Peyer's patch (tissue), 4 donors: ENCODE results near the gene APC2. TPM values are rescaled to one million over a fixed set of nuclear protein-coding genes. Genes with fewer than 3 reads are reported as not detected.

ENCODE experiments used
- DNase-seq, 3 donors: peaks; one replicate each; pipeline ENCODE4 v3.0.0-alpha.2; 2017 to 2019
- H3K27ac ChIP-seq, 4 donors: fragments of 200-600 bp; sonication (generic); one replicate each; pipeline ENCODE4 v1.5.1; 2016 to 2019
- H3K27me3 ChIP-seq, 2 donors: fragments of 200-600 bp; sonication (generic); one replicate each; pipeline ENCODE4 v1.5.1; 2019
- H3K36me3 ChIP-seq, 3 donors: fragments of 200-600 bp; sonication (generic); one replicate each; pipeline ENCODE4 v1.5.1; 2016 to 2019
- H3K4me1 ChIP-seq, 4 donors: fragments of 200-600 bp; sonication (generic); one replicate each; pipeline ENCODE4 v1.5.1; 2016 to 2019
- H3K4me3 ChIP-seq, 4 donors: fragments of 200-600 bp; sonication (generic); 1 replicate in 3 of 4; 2 replicates in 1 of 4; pipeline ENCODE4 v1.5.1; 2016 to 2019; ENCODE audit warnings: mild to moderate bottlenecking in 1 of 4
- H3K9me3 ChIP-seq, 4 donors: fragments of 200-600 bp; sonication (generic); one replicate each; pipeline ENCODE4 v1.5.1; 2016 to 2019; ENCODE audit warnings: mild to moderate bottlenecking in 1 of 4
- CTCF ChIP-seq, 6 experiments: fragments of 450-650 bp in 4 of 6; fragments of 200-600 bp in 2 of 6; sonication (generic) in 1 of 6; IDR thresholded peaks; one replicate each; pipeline ENCODE4 v1.5.1; 2017 to 2019; ENCODE audit warnings: antibody characterized with exemption in 6 of 6, mild to moderate bottlenecking in 3 of 6, moderate library complexity in 1 of 6
- POLR2A ChIP-seq, 2 donors: fragments of 450-650 bp; IDR thresholded peaks; one replicate each; pipeline ENCODE4 v1.5.1; 2017; ENCODE audit warnings: antibody characterized with exemption in 2 of 2, mild to moderate bottlenecking in 2 of 2, moderate library complexity in 2 of 2
- total RNA-seq, 4 donors: library from RNA; depleted of rRNA; stranded (reverse); fragments of >200 nt; gene quantifications; one replicate each; pipeline ENCODE4 v1.1.0, GENCODE V29; 2016

Gene APC2
- total RNA-seq, 4 donors from 2014 or later, result 0.18 to 0.76 (median 0.27) TPM; not detected in 1

GRCh38 chr19:1478934-1479707 is 29.2 kb downstream of the APC2 start, which contains the start of gene C19orf25:
Gene C19orf25, minus strand, starts transcription at chr19:1479215. Its CDS starts 312 bp downstream, at chr19:1478903.
- H3K36me3 ChIP-seq, result peaks cover 0 to 22% (median 0%) of the 10 kb centered on the region in 3 donors
- H3K27me3 ChIP-seq, result no peaks in the 10 kb centered on the region
- peak within 1 kb of the TSS; percentile 74 to 85 (median 82) for H3K27ac ChIP-seq
- H3K9me3 ChIP-seq, result no peaks in the 10 kb centered on the region
- H3K4me3 ChIP-seq, result peak within 1 kb of the TSS; percentile 63 to 99 (median 81)
- DNase-seq, result peak; percentile 94 to 97 (median 97)
- TF ChIP-seq POLR2A (IDR thresholded peaks at IDR 0.05), result peak; percentile 57 to 68
- TF ChIP-seq CTCF (IDR thresholded peaks at IDR 0.05), result peak in 2 of 6 experiments; percentile 12 to 23
- peaks cover 0 to 16% (median 14%) of the 10 kb centered on the region in 4 donors for H3K4me1 ChIP-seq

- no peak for TF ChIP-seq CTCF (IDR thresholded peaks at IDR 0.05)
- TF ChIP-seq POLR2A (IDR thresholded peaks at IDR 0.05), result no peak
- DNase-seq, result no peak
- Histone ChIP-seq H3K27ac (no peak overlapping the region), H3K36me3 (peaks cover 0 to 6% (median 0%) of the 10 kb centered on the region in 3 donors), H3K9me3 (no peaks in the 10 kb centered on the region), H3K27me3 (no peaks in the 10 kb centered on the region), H3K4me3 (no peak overlapping the region), H3K4me1 (peaks cover 0 to 16% (median 14%) of the 10 kb centered on the region in 4 donors)
Measured at GRCh38 chr19:1481224-1481892, 31.4 kb downstream of the APC2 start.

GRCh38 chr19:1481893-1482360 is 32.0 kb downstream of the APC2 start:
- Histone ChIP-seq H3K4me3 (no peak overlapping the region), H3K36me3 (peaks cover 0 to 2% (median 0%) of the 10 kb centered on the region in 3 donors), H3K27ac (no peak overlapping the region), H3K27me3 (no peaks in the 10 kb centered on the region), H3K4me1 (peaks cover 0 to 15% (median 14%) of the 10 kb centered on the region in 4 donors), H3K9me3 (no peaks in the 10 kb centered on the region)
- DNase-seq, result no peak
- no peak for TF ChIP-seq CTCF (IDR thresholded peaks at IDR 0.05)
- TF ChIP-seq POLR2A (IDR thresholded peaks at IDR 0.05), result no peak

DNA sequence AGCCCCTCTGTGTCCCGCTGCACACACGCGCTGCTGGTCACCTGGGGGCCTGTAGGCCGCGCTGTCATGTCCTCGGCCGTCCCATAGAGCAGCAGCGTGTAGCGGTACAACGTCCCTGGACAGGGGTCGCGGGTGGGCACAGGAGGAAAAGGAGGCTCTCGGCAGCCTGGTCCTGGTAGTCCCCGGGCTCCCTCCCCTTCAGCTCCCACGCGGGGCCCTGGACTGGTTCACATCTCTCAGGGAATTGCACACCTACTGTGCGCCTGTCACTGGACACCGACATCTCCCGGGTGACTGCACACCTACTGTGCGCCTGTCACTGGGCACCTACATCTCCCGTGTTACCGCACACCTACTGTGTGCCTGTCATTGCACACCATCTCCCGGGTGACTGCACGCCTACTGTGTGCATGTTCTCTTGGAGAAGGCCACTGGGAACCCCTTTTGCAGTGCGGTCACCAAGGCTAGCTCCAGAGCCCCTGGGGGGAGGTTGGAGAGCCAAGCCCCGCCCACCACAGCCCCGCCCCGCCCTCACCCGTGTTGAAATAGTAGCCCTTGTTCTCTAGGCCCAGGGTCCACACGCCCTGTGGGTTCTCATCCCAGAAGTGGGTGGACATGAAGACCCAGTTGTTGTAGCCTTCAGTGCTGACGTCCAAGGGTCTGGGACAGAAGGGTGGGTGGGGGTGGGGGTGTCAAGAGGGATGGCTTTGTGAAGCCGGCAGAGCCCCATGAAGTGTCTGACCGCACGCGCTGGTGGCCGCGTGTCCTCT is 32.6 kb downstream of the APC2 start:
- no peak for DNase-seq
- H3K27ac ChIP-seq, result no peak overlapping the region
- peaks cover 0 to 14% (median 11%) of the 10 kb centered on the region in 4 donors for H3K4me1 ChIP-seq
- no peak overlapping the region for H3K4me3 ChIP-seq
- TF ChIP-seq POLR2A (IDR thresholded peaks at IDR 0.05), result no peak
- no peak for TF ChIP-seq CTCF (IDR thresholded peaks at IDR 0.05)
- H3K9me3 ChIP-seq, result no peaks in the 10 kb centered on the region
- H3K27me3 ChIP-seq, result no peaks in the 10 kb centered on the region
- H3K36me3 ChIP-seq, result no peaks in the 10 kb centered on the region
